Activated naive CD8-positive, alpha-beta T cell treated with anti-CD3 and anti-CD28 coated beads, Interleukin-2, amount 10 ng/mL, durations not matched to agents 7 days and 5 days (primary cell): Measurements from ENCODE around the gene TPRG1. TPM values are rescaled to one million over a fixed set of nuclear protein-coding genes. Genes with fewer than 3 reads are reported as not detected.

Experiments
- ATAC-seq: fragments of 150-1000 bp; cut with Tn5 transposase; one replicate; pipeline ENCODE4 v1.10.0; 2021; ENCODE audit warnings: low read depth, moderate library complexity
- POLR2A ChIA-PET: fragments of 350-600 bp; sonication (Branson Sonifier 250); formaldehyde crosslinking; loops from one replicate; lab custom pipeline; 2021; ENCODE audit warnings: antibody characterized with exemption; lab: Charles Lee
- DNase-seq: peaks from one replicate; pipeline ENCODE4 v3.0.0; 2021
- H3K27ac Mint-ChIP-seq: one replicate; pipeline ENCODE4 v1.8.0; 2022; ENCODE audit warnings: mild to moderate bottlenecking, mixed read lengths
- H3K27me3 Mint-ChIP-seq: one replicate; pipeline ENCODE4 v1.8.0; 2022; ENCODE audit warnings: mild to moderate bottlenecking, moderate library complexity, mixed read lengths
- H3K36me3 Mint-ChIP-seq: one replicate; pipeline ENCODE4 v1.8.0; 2021; ENCODE audit warnings: mild to moderate bottlenecking, mixed read lengths
- H3K4me1 Mint-ChIP-seq: one replicate; pipeline ENCODE4 v1.8.0; 2021; ENCODE audit warnings: mixed read lengths
- H3K4me3 Mint-ChIP-seq: one replicate; pipeline ENCODE4 v1.8.0; 2022; ENCODE audit warnings: mild to moderate bottlenecking, moderate library complexity, mixed read lengths
- H3K9me3 Mint-ChIP-seq: one replicate; pipeline ENCODE4 v1.8.0; 2021; ENCODE audit warnings: mixed read lengths
- total RNA-seq, 2 experiments: library from RNA; stranded (reverse); gene quantifications; one replicate each; pipeline ENCODE4 v1.2.3, GENCODE V29; 2021

Gene TPRG1
- total RNA-seq, 2 experiments from 2014 or later, result 42.4 to 50.9 TPM

DNA sequence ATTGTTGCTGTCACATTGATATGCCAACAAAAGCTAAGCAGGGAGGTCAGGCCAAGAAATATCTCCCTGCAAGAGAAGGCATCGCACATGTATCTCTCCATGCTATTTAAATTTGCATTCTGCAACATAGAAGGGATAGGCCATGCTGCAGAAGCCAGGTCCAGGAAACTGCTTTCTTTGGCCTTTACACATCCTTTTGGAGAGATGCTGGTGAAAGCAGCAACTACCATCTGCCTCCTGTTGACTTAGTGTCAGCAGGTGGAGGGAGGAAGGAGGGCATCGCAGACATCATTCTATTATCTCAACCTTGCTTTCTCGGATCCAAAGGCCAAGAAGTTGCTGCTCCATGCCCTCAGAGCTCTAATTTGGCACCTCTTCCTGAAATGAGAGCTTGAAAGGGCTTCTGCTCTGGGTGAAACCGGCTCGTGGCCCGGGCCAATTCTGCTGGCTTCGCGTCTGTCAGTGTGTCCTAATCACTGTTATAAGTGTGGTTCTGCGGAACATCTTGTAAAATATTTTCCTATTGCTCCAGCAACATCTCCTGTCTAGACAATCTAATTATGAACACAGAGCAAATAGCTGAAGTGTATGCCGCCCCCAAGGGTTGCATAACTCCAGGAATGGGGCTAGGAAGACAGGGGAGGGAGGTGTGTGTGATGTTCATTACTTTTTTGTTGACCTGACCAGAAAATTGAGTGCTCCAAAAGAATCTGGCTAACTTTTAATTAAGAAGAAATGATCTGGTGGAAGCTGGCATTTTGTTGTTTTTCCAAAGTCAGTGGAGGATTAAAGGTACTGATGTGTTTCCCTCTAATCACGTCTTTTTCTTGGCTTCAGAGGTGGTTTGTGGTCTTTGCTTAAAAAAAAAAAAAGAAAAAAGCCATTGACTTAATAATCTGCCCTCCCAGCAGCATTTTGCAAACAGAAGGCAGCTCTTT is 89.1 kb downstream of the TPRG1 start:
- DNase-seq (no peak), ATAC-seq (no peak)
- Mint-ChIP-seq H3K9me3 (peaks cover 1% of the 10 kb centered on the region), H3K27ac (no peak overlapping the region), H3K27me3 (peaks cover 7% of the 10 kb centered on the region), H3K36me3 (no peaks in the 10 kb centered on the region), H3K4me1 (no peaks in the 10 kb centered on the region), H3K4me3 (no peak overlapping the region)
- POLR2A ChIA-PET, result no interaction called here

DNA sequence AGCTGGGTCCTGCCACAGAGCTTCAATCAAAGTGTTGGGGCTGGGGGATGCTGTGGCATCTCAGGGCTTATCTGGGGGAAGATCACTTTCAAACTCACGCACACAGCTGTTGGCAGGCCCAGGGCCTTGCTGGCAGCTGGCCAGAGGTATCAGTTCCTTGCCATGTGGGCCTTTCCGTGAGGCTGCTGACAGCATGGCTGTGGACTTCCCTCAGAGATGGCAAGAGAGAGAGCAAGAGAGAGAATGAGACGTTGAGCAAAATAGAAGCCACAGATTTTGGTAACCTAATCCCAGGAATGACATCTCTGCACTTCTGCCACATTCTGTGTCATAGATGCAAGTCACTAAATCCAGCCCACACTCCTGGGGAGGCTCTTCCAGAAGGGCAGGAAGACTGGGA is 91.0 kb downstream of the TPRG1 start:
- Mint-ChIP-seq H3K4me3 (no peak overlapping the region), H3K36me3 (no peaks in the 10 kb centered on the region), H3K4me1 (no peaks in the 10 kb centered on the region), H3K27me3 (no peaks in the 10 kb centered on the region), H3K27ac (no peak overlapping the region), H3K9me3 (peaks cover 1% of the 10 kb centered on the region)
- POLR2A ChIA-PET, result no interaction called here
- no peak for DNase-seq
- no peak for ATAC-seq

DNA sequence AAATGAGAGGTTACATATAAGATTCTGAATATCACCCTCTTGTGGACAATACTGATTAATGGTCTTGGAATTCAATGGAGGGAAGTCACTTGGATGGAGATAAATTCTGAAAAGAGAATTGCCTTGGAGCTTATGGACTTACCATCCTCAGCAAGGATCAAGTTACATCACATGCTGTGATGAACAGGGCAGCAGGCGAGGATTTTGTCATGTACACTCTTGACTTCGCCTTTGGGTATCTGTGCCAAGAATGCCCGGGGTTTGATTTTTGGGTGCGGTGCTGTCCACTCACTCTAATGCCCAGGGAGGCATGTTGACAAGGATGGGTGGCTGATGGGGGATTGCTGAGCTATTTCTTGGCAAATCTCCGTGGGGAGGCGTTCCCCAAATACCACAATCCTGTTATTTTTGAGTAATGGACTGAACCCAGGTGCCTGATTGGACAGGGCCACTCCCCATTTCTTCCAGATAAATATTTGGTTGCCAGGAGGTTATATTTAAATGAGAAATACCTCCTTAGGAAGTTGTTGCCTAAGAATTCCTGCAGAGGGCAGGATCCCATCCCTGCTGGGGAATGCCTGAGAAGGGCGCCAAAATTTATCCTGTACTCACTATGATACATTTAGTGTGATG is 96.3 kb downstream of the TPRG1 start:
- Mint-ChIP-seq H3K36me3 (no peaks in the 10 kb centered on the region), H3K27me3 (peaks cover 2% of the 10 kb centered on the region), H3K27ac (no peak overlapping the region), H3K9me3 (no peaks in the 10 kb centered on the region), H3K4me1 (peaks cover 5% of the 10 kb centered on the region), H3K4me3 (no peak overlapping the region)
- ATAC-seq (no peak), DNase-seq (no peak)
- POLR2A ChIA-PET, result interaction anchor here (0.6 kb wide), 1 partner anchor 1531 kb away, joined by 3 read pairs; no protein-coding TSS in a partner anchor

DNA sequence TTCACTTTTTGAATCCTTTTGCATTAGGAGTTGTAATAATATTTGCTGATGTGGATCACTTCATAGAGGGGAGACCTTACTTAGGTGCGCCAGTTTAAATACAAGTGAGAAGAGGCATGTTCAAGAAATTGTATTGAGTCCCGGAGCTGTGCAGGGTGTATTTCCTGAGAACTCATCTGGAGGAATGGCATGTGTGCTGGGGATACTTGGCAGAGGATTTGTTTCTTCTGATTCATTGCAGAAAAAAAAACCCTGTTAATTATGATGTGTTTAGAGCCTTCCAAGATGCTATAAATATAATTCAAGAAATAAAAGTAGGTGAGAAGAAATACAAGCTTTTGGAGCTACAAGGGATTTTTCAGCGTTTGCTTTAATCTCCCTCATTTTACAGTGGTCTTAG is 97.6 kb downstream of the TPRG1 start:
- DNase-seq (no peak), ATAC-seq (no peak)
- no peaks in the 10 kb centered on the region for H3K36me3 Mint-ChIP-seq
- no peak overlapping the region for H3K27ac Mint-ChIP-seq
- H3K4me1 Mint-ChIP-seq, result peaks cover 7% of the 10 kb centered on the region
- POLR2A ChIA-PET, result interaction anchor here (0.7 kb wide), 1 partner anchor 316 kb away, joined by 3 read pairs; no protein-coding TSS in a partner anchor
- no peak overlapping the region for H3K4me3 Mint-ChIP-seq
- peaks cover 2% of the 10 kb centered on the region for H3K27me3 Mint-ChIP-seq
- H3K9me3 Mint-ChIP-seq, result no peaks in the 10 kb centered on the region

DNA sequence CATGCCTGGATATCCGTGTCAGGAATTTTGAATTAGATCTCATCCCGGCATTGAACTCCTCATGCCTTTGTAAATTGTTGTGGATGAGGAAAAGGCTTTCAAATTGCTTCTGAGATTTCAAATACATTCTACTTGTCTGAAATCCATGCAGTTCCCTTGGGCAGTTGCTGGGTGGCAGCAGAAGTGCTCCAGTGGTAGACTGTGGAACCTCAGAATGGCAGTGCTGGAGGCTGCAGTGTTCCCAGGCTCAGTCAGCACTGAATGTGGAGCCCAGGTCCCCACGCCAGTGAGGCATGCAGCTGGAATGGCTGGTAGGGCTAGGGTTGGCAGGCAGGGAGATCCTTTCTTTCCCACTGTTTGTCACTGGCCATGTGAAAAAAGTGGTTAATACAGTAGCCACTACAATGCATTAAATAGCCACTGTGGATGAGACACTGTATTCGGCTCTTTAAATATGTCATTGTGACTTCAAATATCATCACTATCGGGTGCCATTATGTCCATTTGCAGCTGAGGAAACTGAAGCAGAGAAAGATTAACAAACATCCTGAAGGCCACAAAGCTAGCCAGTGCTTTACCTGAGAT is 98.6 kb downstream of the TPRG1 start:
- Mint-ChIP-seq H3K4me1 (peaks cover 7% of the 10 kb centered on the region), H3K36me3 (no peaks in the 10 kb centered on the region), H3K9me3 (no peaks in the 10 kb centered on the region), H3K27ac (no peak overlapping the region), H3K27me3 (peaks cover 2% of the 10 kb centered on the region), H3K4me3 (no peak overlapping the region)
- peak; percentile 54 for ATAC-seq
- DNase-seq, result peak; percentile 31
- POLR2A ChIA-PET, result no interaction called here

DNA sequence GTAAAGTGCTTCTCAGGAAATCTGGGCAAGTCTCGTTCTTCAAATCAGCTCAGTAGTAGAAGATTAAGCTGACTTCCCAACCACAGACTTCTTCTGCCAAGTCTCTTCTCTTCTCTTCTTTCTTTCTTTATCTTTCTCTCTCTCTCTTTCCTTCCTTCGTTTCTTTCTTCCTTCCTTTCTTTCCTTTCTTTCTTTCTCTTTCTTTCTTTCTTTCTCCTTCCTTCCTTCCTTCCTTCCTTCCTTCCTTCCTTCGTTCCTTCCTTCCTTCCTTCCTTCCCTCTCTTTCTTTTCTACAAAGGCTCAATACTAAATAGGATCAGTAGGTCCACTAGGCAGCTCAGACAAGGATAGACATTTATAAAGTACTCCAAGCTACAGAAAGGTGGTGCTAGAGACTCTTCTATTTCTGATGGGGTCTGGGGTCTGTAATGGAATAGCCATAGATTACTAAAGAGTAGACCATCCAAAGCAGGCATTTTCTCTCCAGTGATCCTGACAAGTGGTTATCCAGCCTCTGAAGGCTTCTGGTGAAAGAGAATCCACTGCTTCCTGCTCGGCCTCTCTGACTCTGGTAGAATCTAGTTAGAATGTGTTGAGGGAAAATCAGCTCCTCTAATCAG is 100.8 kb downstream of the TPRG1 start:
- POLR2A ChIA-PET, result no interaction called here
- peaks cover 10% of the 10 kb centered on the region for H3K4me1 Mint-ChIP-seq
- H3K27me3 Mint-ChIP-seq, result peaks cover 2% of the 10 kb centered on the region
- peaks cover 4% of the 10 kb centered on the region for H3K9me3 Mint-ChIP-seq
- peaks cover 3% of the 10 kb centered on the region for H3K36me3 Mint-ChIP-seq
- ATAC-seq (no peak), DNase-seq (no peak)
- no peak overlapping the region for H3K27ac Mint-ChIP-seq
- no peak overlapping the region for H3K4me3 Mint-ChIP-seq

DNA sequence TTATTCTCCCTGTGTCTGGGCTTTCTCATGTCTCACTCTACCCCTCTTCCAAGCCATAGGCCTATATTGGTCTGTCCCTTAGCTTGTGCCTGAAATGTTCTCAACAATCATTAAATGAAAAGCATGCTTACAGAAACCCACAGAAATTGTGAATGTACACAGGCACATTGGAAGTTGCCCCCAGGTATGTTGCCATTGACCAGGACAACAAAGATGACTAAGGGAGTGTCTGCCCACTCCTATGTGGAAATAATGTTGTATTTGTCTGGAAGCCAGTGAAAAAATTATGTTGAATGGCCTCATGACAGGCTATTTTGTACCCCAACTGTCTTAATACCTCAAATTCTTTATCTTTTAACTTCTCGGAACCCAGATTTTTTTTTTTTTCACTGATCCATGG is 102.0 kb downstream of the TPRG1 start:
- peaks cover 7% of the 10 kb centered on the region for H3K9me3 Mint-ChIP-seq
- DNase-seq, result no peak
- H3K27me3 Mint-ChIP-seq, result peaks cover 2% of the 10 kb centered on the region
- POLR2A ChIA-PET, result no interaction called here
- H3K27ac Mint-ChIP-seq, result no peak overlapping the region
- no peak for ATAC-seq
- H3K36me3 Mint-ChIP-seq, result peaks cover 4% of the 10 kb centered on the region
- no peak overlapping the region for H3K4me3 Mint-ChIP-seq
- H3K4me1 Mint-ChIP-seq, result peaks cover 10% of the 10 kb centered on the region

DNA sequence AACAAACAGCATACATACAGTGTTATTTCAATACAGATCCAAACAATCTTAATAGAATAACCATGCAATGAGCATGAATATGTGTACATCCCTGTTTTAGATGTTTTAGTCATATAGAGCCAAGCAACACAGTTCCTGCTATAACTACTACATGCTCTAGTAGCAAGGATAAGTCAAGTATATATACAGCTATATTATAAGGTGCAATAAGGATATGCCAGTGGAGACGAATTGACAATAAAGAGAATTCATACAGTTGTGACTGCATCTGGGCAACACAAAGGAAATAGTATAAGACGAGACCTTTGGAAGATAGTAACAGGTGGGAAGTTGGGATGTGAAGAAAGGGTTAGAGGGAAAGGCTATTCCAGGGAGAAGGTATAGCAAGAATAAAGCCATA is 103.4 kb downstream of the TPRG1 start:
- no peak overlapping the region for H3K4me3 Mint-ChIP-seq
- H3K27ac Mint-ChIP-seq, result no peak overlapping the region
- H3K27me3 Mint-ChIP-seq, result no peaks in the 10 kb centered on the region
- H3K4me1 Mint-ChIP-seq, result peaks cover 10% of the 10 kb centered on the region
- DNase-seq (no peak), ATAC-seq (no peak)
- H3K36me3 Mint-ChIP-seq, result peaks cover 5% of the 10 kb centered on the region
- H3K9me3 Mint-ChIP-seq, result peaks cover 7% of the 10 kb centered on the region
- POLR2A ChIA-PET, result no interaction called here

DNA sequence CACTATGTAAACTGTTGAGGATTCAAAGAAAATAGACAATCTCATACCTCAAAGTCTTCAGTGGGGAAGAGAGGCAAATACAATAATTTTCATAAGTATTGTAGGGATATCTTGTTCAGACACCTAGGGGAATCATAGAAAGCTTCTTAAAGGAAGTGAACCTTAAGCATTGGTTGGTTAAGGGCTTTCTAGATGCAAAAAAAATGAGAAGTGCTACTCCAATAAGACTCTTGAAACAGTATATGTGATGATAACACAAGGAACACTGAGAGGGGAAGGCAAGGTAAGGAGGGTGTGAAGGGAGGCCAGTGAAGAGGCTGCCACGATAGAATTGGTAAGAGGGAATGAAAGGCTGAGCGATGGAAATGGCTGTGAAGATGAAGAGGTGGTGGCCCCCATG is 104.1 kb downstream of the TPRG1 start:
- Mint-ChIP-seq H3K9me3 (peaks cover 7% of the 10 kb centered on the region), H3K27me3 (no peaks in the 10 kb centered on the region), H3K4me3 (no peak overlapping the region), H3K27ac (no peak overlapping the region), H3K4me1 (peaks cover 10% of the 10 kb centered on the region), H3K36me3 (peaks cover 5% of the 10 kb centered on the region)
- DNase-seq (no peak), ATAC-seq (no peak)
- POLR2A ChIA-PET, result no interaction called here

DNA sequence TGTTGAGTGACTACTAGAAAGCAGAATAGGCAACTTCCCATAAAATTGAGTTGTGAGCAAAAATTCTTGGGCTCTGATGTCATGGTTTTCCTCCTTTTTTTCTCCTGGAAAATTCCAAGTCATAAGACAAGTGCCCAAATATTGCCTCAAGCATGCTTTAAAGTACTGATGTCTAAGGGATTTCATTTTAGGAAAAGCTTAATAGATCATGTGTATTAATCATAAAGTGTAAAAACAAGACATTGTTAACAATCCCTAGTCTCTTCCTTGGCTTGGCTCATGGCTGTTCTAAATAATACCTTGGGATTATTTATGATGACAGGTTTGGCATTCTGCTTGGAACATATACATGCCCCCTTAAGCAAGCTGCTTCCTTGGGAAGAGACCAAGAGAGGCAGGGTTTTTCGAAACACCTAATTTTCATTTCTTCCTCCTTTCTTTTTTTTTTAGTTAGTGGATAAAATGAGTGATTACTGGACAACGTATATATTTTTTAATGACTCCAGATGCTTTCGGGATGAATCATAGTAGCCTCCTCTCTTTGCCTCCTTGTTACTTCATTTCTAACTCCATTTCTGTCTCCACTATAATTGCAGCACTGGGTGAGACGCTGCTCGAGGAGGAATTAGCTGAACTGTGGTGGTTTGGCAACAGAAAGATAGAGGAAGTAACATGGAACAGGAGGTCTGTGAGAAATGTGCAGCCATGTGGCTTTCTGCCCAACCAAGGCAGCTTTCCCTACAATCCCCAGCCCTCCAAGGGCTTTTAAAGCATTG is 104.9 kb downstream of the TPRG1 start:
- DNase-seq, result no peak
- ATAC-seq, result no peak
- H3K27ac Mint-ChIP-seq, result no peak overlapping the region

DNA sequence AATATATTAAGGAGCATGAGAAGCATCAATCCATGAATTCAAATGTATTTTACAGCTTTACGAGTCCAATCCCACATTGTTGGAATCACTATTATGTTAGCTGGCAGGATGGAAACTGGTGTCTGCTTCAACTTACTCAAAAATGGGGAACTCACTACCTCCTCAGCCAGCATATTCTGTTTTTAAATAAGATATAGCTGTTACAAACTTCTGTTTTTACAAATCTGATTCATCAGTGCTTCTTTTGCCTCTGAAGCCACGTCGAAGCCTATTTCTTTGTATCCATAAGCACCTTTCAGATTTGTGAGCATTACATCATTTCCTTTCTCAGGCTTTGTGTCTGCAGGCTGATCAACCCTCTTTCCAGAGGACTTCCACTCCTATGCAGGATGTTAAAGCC is 105.9 kb downstream of the TPRG1 start:
- H3K27ac Mint-ChIP-seq, result no peak overlapping the region
- ATAC-seq, result no peak

More for the DNA sequence above, 104.9 kb downstream of the TPRG1 start:
- POLR2A ChIA-PET, result interaction anchor here (1.0 kb wide), 1 partner anchor 10 kb away, joined by 4 read pairs; no protein-coding TSS in a partner anchor
- Mint-ChIP-seq H3K27me3 (no peaks in the 10 kb centered on the region), H3K4me1 (peaks cover 10% of the 10 kb centered on the region), H3K9me3 (peaks cover 7% of the 10 kb centered on the region), H3K36me3 (peaks cover 5% of the 10 kb centered on the region), H3K4me3 (no peak overlapping the region)

DNA sequence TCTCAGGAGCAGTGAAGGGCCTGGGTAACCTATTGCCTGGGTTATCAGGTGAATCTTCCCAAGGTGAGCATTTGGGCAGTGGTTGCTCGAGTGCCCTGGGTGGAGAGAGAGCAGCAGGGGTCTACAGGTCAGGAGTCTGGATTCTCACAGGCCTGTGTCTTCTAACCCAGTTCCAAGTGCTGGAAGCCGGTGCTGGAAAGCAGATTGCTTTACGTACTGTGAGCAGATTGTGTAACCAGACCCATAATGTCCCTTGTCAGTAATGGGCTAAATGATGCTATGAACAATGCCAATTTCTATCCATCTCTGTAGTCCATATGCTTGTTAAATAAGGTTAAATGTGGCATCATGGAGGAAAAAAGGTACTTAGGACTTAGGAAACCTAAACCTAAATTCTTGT is 106.5 kb downstream of the TPRG1 start:
- no peak overlapping the region for H3K27ac Mint-ChIP-seq
- H3K36me3 Mint-ChIP-seq, result peaks cover 5% of the 10 kb centered on the region
- H3K4me3 Mint-ChIP-seq, result no peak overlapping the region
- no peaks in the 10 kb centered on the region for H3K27me3 Mint-ChIP-seq
- POLR2A ChIA-PET, result no interaction called here
- H3K9me3 Mint-ChIP-seq, result peaks cover 7% of the 10 kb centered on the region
- ATAC-seq, result no peak
- no peak for DNase-seq
- H3K4me1 Mint-ChIP-seq, result peaks cover 6% of the 10 kb centered on the region

More for the DNA sequence above, 105.9 kb downstream of the TPRG1 start:
- peaks cover 8% of the 10 kb centered on the region for H3K4me1 Mint-ChIP-seq
- DNase-seq, result no peak
- peaks cover 5% of the 10 kb centered on the region for H3K36me3 Mint-ChIP-seq
- H3K9me3 Mint-ChIP-seq, result peaks cover 7% of the 10 kb centered on the region
- no peaks in the 10 kb centered on the region for H3K27me3 Mint-ChIP-seq
- no peak overlapping the region for H3K4me3 Mint-ChIP-seq
- POLR2A ChIA-PET, result interaction anchor here (1.0 kb wide), 1 partner anchor 9 kb away, joined by 4 read pairs; no protein-coding TSS in a partner anchor
